Panc1 (cell line): ENCODE data around the gene EARS2. TPM values are rescaled to one million over a fixed set of nuclear protein-coding genes. Genes with fewer than 3 reads are reported as not detected.

ENCODE experiments used
- ATAC-seq: fragments of 200-7000 bp; cut with Tn5 transposase; 2 replicates; pipeline ENCODE4 v1.9.1; 2020; ENCODE audit warnings: mild to moderate bottlenecking, moderate library complexity
- BruUV-seq: library from RNA; stranded (reverse); fragments of 400-500 nt; replicated peaks from 2 replicates; lab custom pipeline; 2021; lab: Mats Ljungman, UMichigan
- CTCF ChIA-PET: fragments of 300-600 bp; sonication (Branson Sonifier 250); formaldehyde crosslinking; loops from one replicate; lab custom pipeline; 2022; ENCODE audit warnings: antibody characterized with exemption; lab: Charles Lee
- POLR2A ChIA-PET: fragments of 300-600 bp; sonication (Branson Sonifier 250); formaldehyde crosslinking; loops from one replicate; lab custom pipeline; 2022; ENCODE audit warnings: antibody characterized with exemption; lab: Charles Lee
- DNase-seq: peaks from one replicate; pipeline ENCODE4 v3.0.0-alpha.2; 2010; ENCODE audit warnings: low read depth, low spot score
- H3K27ac ChIP-seq: 2 replicates; pipeline ENCODE4 v1.5.1; 2011; ENCODE audit warnings: mild to moderate bottlenecking, low read length, inconsistent platforms
- H3K27me3 ChIP-seq: fragments of 200-500 bp; sonication (Bioruptor generic); 2 replicates; pipeline ENCODE4 v1.6.0; 2014; ENCODE audit warnings: low read length, inconsistent platforms; ENCODE audit not compliant: control insufficient read depth, insufficient read depth
- H3K36me3 ChIP-seq: fragments of 200-500 bp; sonication (Bioruptor generic); 2 replicates; pipeline ENCODE4 v1.5.1; 2014; ENCODE audit warnings: inconsistent platforms, mild to moderate bottlenecking, low read length, moderate library complexity; ENCODE audit not compliant: control insufficient read depth, insufficient read depth
- H3K4me1 ChIP-seq: 2 replicates; pipeline ENCODE4 v1.5.1; 2011; ENCODE audit warnings: inconsistent platforms, mild to moderate bottlenecking, low read length, moderate library complexity; ENCODE audit not compliant: control insufficient read depth, insufficient read depth
- H3K4me3 ChIP-seq, 2 experiments: 2 replicates each; pipeline ENCODE4 v1.5.1; 2011 to 2012; ENCODE audit warnings: low read depth in 2 of 2, low read length in 2 of 2, mild to moderate bottlenecking in 2 of 2, inconsistent platforms in 1 of 2, moderate library complexity in 1 of 2
- H3K9me3 ChIP-seq: fragments of 200-500 bp; sonication (Bioruptor generic); 2 replicates; pipeline ENCODE4 v1.5.1; 2014; ENCODE audit warnings: low read depth, mild to moderate bottlenecking, inconsistent platforms, low read length, moderate library complexity; ENCODE audit not compliant: control insufficient read depth, insufficient read depth
- CTCF ChIP-seq: fragments of 450-650 bp; IDR thresholded peaks from 2 replicates; pipeline ENCODE4 v1.5.1; 2017; ENCODE audit warnings: mild to moderate bottlenecking
- POLR2AphosphoS5 ChIP-seq: IDR thresholded peaks from 2 replicates; pipeline ENCODE4 v1.6.1; 2012; ENCODE audit warnings: mild to moderate bottlenecking, low read depth, low read length, moderate library complexity
- REST ChIP-seq, 2 experiments: IDR thresholded peaks; 2 replicates each; pipeline ENCODE4 v1.6.1; 2011 to 2012; ENCODE audit warnings: low read depth in 2 of 2, control low read depth in 1 of 2, low read length in 1 of 2, mild to moderate bottlenecking in 1 of 2, moderate library complexity in 1 of 2; ENCODE audit not compliant: insufficient read depth in 1 of 2
- SIN3A ChIP-seq: IDR thresholded peaks from 2 replicates; pipeline ENCODE4 v1.6.1; 2012; ENCODE audit warnings: low read depth, mild to moderate bottlenecking, low read length, moderate library complexity, borderline replicate concordance; ENCODE audit not compliant: insufficient read depth
- TCF7L2 ChIP-seq: IDR thresholded peaks from 2 replicates; pipeline ENCODE4 v1.6.1; 2011; ENCODE audit warnings: mild to moderate bottlenecking, low read depth, low read length, inconsistent platforms
- in situ Hi-C: cut with HindIII; loops from 2 replicates; pipeline ENCODE4 v1.10.0; 2016; ENCODE audit warnings: low sequenced_read_pairs, low pct_unique_long_range_greater_than_20kb
- intact Hi-C: fragments of 100-400 bp; cut with micrococcal nuclease; formaldehyde crosslinking; loops from one replicate; pipeline ENCODE4 v1.10.0; 2022; ENCODE audit not compliant: unreplicated experiment
- total RNA-seq: library from RNA; stranded (reverse); gene quantifications from one replicate; pipeline ENCODE4 v1.2.1, GENCODE V29; 2021; ENCODE audit not compliant: unreplicated experiment

EARS2 gene
- total RNA-seq, 1 experiment from 2014 or later = 31.3 TPM

GRCh38 chr16:23562505-23562904, 5.4 kb upstream of the EARS2 start:
- peaks cover 34% of the 10 kb centered on the region for H3K36me3 ChIP-seq
- 0 out of 2 replicates have a peak, but pooled peaks cover 5% of the 10 kb centered on the region for H3K4me1 ChIP-seq
- intact Hi-C loops = no loop called here

GRCh38 chr16:23561586-23561985, 4.4 kb upstream of the EARS2 start:
- H3K27me3 ChIP-seq = no peaks in the 10 kb centered on the region
- CTCF ChIA-PET = no interaction called here
- no TSS peak for BruUV-seq
- no peak overlapping the region for H3K27ac ChIP-seq
- H3K9me3 ChIP-seq = no peaks in the 10 kb centered on the region
- no peak for DNase-seq
- in situ Hi-C loops = no loop called here
- POLR2A ChIA-PET = interaction anchor here (0.7 kb wide), 1 partner anchor 103 kb away, joined by 5 read pairs; no protein-coding TSS in a partner anchor
- 0 out of 2 replicates have a peak, but pooled peaks cover 5% of the 10 kb centered on the region for H3K4me1 ChIP-seq
- TF ChIP-seq CTCF = no peak
- no peak for TF ChIP-seq SIN3A
- no peak for TF ChIP-seq POLR2AphosphoS5
- TF ChIP-seq TCF7L2 = no peak
- TF ChIP-seq REST (IDR thresholded peaks at IDR 0.05; ENCODE audit: insufficient read depth in 1 of 2, low read depth in 2 of 2, low read length in 1 of 2) = no peak
- ATAC-seq = no peak
- peaks cover 34% of the 10 kb centered on the region for H3K36me3 ChIP-seq
- H3K4me3 ChIP-seq = no peak overlapping the region
- intact Hi-C loops = no loop called here

More at GRCh38 chr16:23562505-23562904, 5.4 kb upstream of the EARS2 start:
- ChIA-PET POLR2A (no interaction called here), CTCF (no interaction called here)
- ATAC-seq (no peak), DNase-seq (no peak)
- in situ Hi-C loops = no loop called here
- Histone ChIP-seq H3K27ac (no peak overlapping the region), H3K4me3 (no peak overlapping the region), H3K9me3 (no peaks in the 10 kb centered on the region), H3K27me3 (no peaks in the 10 kb centered on the region)
- BruUV-seq = no TSS peak
- TF ChIP-seq SIN3A (no peak), CTCF (no peak), REST (IDR thresholded peaks at IDR 0.05; ENCODE audit: insufficient read depth in 1 of 2, low read depth in 2 of 2, low read length in 1 of 2) (no peak), TCF7L2 (no peak), POLR2AphosphoS5 (no peak)
